Activated naive CD8-positive, alpha-beta T cell treated with anti-CD3 and anti-CD28 coated beads for 36 hours (primary cell): Measurements from ENCODE around the gene GPR183. TPM values are rescaled to one million over a fixed set of nuclear protein-coding genes. Genes with fewer than 3 reads are reported as not detected.
A peak's percentile ranks its signal among the peaks of the same experiment; 100 is the strongest.

ENCODE experiments used
- DNase-seq: peaks from one replicate; pipeline ENCODE4 v3.0.0; 2021
- H3K27ac Mint-ChIP-seq: one replicate; pipeline ENCODE4 v1.8.0; 2022; ENCODE audit warnings: mild to moderate bottlenecking, moderate library complexity, mixed read lengths
- H3K27me3 Mint-ChIP-seq: one replicate; pipeline ENCODE4 v1.8.0; 2022; ENCODE audit warnings: mild to moderate bottlenecking, mixed read lengths
- H3K36me3 Mint-ChIP-seq: one replicate; pipeline ENCODE4 v1.8.0; 2021; ENCODE audit warnings: mild to moderate bottlenecking, mixed read lengths
- H3K4me1 Mint-ChIP-seq: one replicate; pipeline ENCODE4 v1.8.0; 2021; ENCODE audit warnings: mixed read lengths
- H3K4me3 Mint-ChIP-seq: one replicate; pipeline ENCODE4 v1.8.0; 2022; ENCODE audit warnings: mild to moderate bottlenecking, moderate library complexity, mixed read lengths
- H3K9me3 Mint-ChIP-seq: one replicate; pipeline ENCODE4 v1.8.0; 2022; ENCODE audit warnings: mixed read lengths
- total RNA-seq, 2 experiments: library from RNA; stranded (reverse); gene quantifications; one replicate each; pipeline ENCODE4 v1.2.3, GENCODE V29; 2021

The GPR183 gene
- total RNA-seq, 2 experiments from 2014 or later = 4.3 to 4.5 TPM

DNA sequence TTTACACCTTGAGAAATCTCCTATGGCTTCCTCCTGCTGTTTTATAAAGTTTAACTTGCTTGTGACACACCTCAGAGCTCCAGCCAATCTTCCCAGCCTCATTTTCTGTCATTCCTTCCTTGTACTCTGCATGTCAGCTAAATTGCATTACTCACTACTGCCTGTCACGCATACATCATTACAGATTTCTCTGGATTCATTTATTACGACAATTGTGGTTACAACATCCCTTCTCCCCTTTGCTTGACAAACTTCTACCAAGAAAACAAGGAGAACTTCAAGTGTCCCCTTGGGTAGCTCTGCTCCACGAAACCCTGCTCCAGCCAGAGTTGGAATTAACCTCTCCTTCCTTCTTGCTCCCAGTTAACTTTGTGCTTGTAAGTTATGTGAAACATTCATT is 27.0 kb downstream of the GPR183 start:
- Mint-ChIP-seq H3K36me3 (peaks cover 46% of the 10 kb centered on the region), H3K4me1 (peaks cover 83% of the 10 kb centered on the region), H3K4me3 (no peak overlapping the region), H3K27me3 (no peaks in the 10 kb centered on the region), H3K27ac (peak overlapping the region; percentile 21), H3K9me3 (no peaks in the 10 kb centered on the region)
- DNase-seq = no peak

DNA sequence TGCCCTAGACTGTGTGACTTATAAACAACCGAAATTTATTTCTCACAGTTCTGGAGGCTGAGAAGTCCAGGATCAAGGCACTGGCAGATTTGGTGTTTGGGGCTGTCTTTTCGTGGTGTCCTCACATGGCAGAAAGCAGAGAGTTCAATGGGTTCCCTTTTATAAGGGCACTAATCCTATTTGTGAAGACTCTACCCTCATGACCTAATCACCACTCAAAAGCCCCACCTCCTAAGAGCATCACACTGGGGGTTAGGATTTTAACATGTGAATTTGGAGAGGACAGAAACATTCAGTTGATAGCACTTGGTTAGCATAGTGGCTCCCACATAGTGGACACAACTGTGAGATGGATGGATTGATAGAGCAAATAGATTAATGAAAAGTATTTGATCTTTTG is 27.6 kb downstream of the GPR183 start:
- no peak for DNase-seq
- Mint-ChIP-seq H3K4me3 (no peak overlapping the region), H3K27me3 (no peaks in the 10 kb centered on the region), H3K36me3 (peaks cover 51% of the 10 kb centered on the region), H3K27ac (no peak overlapping the region), H3K4me1 (peaks cover 84% of the 10 kb centered on the region), H3K9me3 (peaks cover 4% of the 10 kb centered on the region)

DNA sequence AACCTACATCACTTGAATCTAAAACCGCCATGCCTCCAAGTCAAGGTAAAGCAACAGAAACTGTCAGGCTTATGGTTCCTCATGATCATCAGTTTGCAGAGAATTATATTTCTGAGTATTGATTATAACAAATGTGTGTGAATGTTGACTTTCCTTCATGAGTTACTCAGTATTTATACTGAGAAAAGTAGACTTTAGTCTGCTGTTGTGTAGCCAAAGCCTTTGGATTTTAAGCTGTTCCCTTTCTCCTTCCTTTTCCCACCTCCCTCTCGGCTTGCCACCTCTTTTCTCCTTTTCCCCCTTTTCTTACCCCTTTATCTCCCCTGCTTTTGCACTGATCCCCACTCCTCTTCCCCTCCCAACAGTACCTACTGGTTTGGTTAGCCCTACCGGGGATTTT is 28.4 kb downstream of the GPR183 start:
- H3K36me3 Mint-ChIP-seq = peaks cover 53% of the 10 kb centered on the region

DNA sequence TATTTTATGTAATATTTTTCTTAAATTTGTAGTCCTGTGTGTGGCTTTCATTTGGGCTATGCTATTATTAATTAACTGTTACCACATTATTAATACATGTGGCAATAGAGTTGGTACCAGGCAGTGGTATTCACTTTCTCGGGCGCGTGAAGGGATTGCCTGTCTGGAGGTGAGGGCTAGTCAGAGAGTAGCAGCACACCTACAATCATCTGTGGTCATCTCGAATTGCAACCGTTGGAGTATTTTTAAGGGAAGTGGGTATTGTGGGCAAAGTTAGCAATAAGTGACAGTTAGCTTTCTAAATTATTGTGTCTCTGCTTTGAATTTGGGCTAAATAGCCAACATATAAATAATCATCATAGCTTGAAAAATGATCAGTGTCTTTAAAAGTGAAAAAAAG is 29.0 kb downstream of the GPR183 start:
- H3K27me3 Mint-ChIP-seq = no peaks in the 10 kb centered on the region
- no peak overlapping the region for H3K27ac Mint-ChIP-seq
- H3K36me3 Mint-ChIP-seq = peaks cover 58% of the 10 kb centered on the region
- H3K4me1 Mint-ChIP-seq = peaks cover 85% of the 10 kb centered on the region
- H3K4me3 Mint-ChIP-seq = no peak overlapping the region
- peaks cover 7% of the 10 kb centered on the region for H3K9me3 Mint-ChIP-seq
- no peak for DNase-seq

More for the DNA sequence above, 28.4 kb downstream of the GPR183 start:
- Mint-ChIP-seq H3K4me1 (peaks cover 83% of the 10 kb centered on the region), H3K27ac (no peak overlapping the region), H3K4me3 (no peak overlapping the region), H3K9me3 (peaks cover 4% of the 10 kb centered on the region), H3K27me3 (no peaks in the 10 kb centered on the region)
- no peak for DNase-seq

DNA sequence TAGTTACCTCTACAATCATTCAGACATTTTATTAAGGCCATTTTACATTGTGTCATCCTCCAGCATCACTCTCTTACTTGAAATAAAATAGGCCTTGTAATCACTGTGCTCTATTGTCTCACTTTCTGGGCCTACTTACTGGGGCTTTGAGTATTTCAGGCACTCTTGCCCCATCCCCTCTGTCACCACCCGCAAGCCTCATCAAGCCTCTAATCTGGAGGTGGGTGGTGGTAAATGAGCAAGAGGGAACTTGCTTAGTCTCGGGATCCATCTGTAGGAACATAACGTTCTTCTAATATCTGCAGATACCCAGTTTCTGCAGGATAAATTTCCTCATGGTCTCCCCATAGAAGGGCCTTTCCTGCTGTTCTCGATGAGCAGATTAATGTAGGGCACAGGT is 29.6 kb downstream of the GPR183 start:
- Mint-ChIP-seq H3K4me1 (peaks cover 84% of the 10 kb centered on the region), H3K27ac (no peak overlapping the region), H3K36me3 (peaks cover 63% of the 10 kb centered on the region), H3K4me3 (no peak overlapping the region), H3K27me3 (no peaks in the 10 kb centered on the region), H3K9me3 (peaks cover 11% of the 10 kb centered on the region)
- DNase-seq = no peak

DNA sequence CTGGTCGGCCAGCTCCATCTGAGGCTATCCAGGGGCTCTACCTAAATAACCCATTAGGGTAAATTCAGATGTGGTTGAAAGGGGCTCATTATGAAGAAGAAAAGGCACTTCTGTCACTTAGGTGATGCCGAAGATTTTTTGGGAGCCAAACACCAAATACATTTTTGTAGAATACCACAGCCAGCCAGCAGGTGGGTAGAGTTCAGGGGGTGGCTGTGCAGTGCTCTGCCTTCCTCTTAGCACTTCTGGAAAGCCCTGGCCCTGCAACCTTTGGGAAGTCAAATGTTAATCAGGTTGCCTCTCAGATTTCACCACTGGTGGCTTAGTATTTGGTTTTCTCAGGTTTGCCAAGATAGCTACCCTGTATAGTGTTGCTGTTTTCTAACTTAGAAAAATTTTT is 30.5 kb downstream of the GPR183 start:
- H3K36me3 Mint-ChIP-seq = peaks cover 72% of the 10 kb centered on the region

DNA sequence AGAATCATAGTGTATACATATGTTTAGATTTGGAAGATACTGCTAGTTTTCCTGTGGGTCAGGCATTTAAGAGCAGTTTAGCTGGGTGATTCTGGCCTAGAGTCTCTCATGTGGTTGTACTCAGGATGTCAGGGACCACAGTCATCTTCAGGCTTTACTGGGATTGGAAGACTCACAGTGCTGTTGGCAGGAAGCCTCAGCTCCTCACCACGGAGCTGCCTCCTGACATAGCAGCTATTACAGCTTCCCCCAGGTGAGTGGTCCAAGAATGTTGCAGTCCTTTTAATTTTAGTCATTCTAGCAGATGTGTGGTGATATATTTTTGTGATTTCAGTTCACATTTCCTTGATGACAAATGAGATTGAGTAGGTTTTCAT is 32.1 kb downstream of the GPR183 start:
- H3K9me3 Mint-ChIP-seq = peaks cover 14% of the 10 kb centered on the region
- peak overlapping the region; percentile 67 for H3K27ac Mint-ChIP-seq
- no peaks in the 10 kb centered on the region for H3K27me3 Mint-ChIP-seq
- peak; percentile 36 for DNase-seq
- H3K36me3 Mint-ChIP-seq = peaks cover 70% of the 10 kb centered on the region
- no peak overlapping the region for H3K4me3 Mint-ChIP-seq
- H3K4me1 Mint-ChIP-seq = peaks cover 82% of the 10 kb centered on the region

More for the DNA sequence above, 30.5 kb downstream of the GPR183 start:
- Mint-ChIP-seq H3K4me3 (no peak overlapping the region), H3K4me1 (peaks cover 81% of the 10 kb centered on the region), H3K9me3 (peaks cover 12% of the 10 kb centered on the region), H3K27ac (no peak overlapping the region), H3K27me3 (no peaks in the 10 kb centered on the region)
- no peak for DNase-seq

DNA sequence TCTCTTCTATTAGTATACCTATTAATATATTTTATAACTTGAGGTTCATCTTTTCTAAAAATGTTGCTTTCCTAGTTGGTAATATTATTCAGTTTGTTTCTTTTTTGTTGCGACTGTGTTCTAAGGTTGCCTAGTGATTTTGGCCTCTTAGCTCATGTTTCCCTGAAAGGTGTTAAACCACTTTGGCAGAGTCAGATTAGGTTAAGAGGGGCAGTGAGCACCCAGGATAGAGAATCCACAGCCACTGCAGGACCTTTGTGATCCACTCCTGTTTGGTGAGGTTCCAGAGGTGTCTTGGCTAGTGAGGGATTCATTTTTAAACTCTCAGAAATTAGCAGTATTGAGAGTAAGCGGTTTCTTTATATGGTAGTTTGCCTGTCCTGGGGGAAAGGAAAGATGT is 34.1 kb downstream of the GPR183 start:
- H3K4me1 Mint-ChIP-seq = peaks cover 73% of the 10 kb centered on the region
- H3K27me3 Mint-ChIP-seq = no peaks in the 10 kb centered on the region
- peaks cover 59% of the 10 kb centered on the region for H3K36me3 Mint-ChIP-seq
- no peak overlapping the region for H3K4me3 Mint-ChIP-seq
- peak overlapping the region; percentile 60 for H3K27ac Mint-ChIP-seq
- H3K9me3 Mint-ChIP-seq = peaks cover 14% of the 10 kb centered on the region
- DNase-seq = no peak

DNA sequence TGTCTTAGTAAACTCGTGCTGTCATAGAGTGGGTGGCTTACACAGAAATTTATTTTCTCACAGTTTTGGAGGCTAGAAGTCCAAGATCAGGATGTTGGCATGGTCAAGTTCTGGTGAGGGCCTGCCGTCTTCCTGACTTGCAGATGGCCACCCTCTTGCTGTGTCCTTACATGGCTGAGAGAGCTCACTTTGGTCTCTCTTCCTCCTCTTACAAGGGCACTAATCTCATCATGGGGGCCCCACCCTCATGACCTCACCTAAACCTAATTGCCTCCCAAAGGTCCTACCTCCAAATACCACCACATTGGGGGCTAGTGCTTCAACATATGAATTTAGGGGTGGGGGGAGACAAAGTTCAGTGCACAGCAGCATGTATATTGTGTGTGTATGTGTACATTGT is 34.7 kb downstream of the GPR183 start:
- Mint-ChIP-seq H3K4me1 (peaks cover 68% of the 10 kb centered on the region), H3K4me3 (no peak overlapping the region), H3K36me3 (peaks cover 55% of the 10 kb centered on the region), H3K27ac (peak overlapping the region; percentile 67), H3K27me3 (no peaks in the 10 kb centered on the region), H3K9me3 (peaks cover 14% of the 10 kb centered on the region)
- DNase-seq = no peak

DNA sequence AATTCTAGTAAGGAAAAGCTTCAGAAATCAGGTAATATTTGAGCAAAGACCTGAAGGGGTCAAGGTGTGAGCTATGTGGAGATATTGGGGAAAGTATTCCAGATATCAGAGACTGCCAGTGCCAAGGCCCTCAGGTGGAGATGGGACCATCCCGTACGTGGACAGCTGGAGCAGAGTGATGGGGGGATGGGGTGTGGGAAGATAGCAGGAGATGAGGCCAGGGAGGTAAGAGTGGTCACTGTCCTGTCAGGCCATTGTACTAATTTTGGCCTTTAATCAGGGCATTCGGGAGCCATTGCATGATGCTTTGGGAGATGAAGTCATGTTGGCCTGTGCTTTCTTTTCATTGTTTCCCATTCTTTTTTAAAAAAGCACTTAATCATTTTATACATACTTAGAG is 36.0 kb downstream of the GPR183 start:
- H3K4me1 Mint-ChIP-seq = peaks cover 64% of the 10 kb centered on the region
- no peaks in the 10 kb centered on the region for H3K27me3 Mint-ChIP-seq
- H3K27ac Mint-ChIP-seq = peak overlapping the region; percentile 67
- H3K4me3 Mint-ChIP-seq = no peak overlapping the region
- no peak for DNase-seq
- H3K9me3 Mint-ChIP-seq = peaks cover 14% of the 10 kb centered on the region
- H3K36me3 Mint-ChIP-seq = peaks cover 49% of the 10 kb centered on the region

DNA sequence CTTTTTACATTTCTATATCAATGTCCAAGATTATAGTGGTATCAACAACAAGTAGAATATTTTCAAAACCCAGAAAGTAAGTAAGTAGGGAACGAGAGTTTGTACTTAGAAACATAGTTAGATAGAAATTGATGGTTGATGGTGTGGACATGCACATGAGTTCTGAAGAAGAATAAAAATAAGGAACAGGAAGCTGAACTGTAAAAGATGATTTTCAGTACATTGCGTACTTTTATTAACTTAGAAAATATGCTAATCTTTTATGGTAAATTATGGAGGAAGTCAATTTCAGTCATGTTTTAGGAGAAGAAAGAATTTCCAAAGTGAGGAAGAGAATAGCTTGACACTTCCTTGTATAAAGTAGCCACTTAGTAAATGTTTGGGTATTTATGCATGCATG is 36.7 kb downstream of the GPR183 start:
- Mint-ChIP-seq H3K27ac (peak overlapping the region; percentile 75), H3K36me3 (peaks cover 44% of the 10 kb centered on the region), H3K27me3 (no peaks in the 10 kb centered on the region), H3K4me3 (no peak overlapping the region), H3K4me1 (peaks cover 60% of the 10 kb centered on the region), H3K9me3 (peaks cover 14% of the 10 kb centered on the region)
- no peak for DNase-seq

DNA sequence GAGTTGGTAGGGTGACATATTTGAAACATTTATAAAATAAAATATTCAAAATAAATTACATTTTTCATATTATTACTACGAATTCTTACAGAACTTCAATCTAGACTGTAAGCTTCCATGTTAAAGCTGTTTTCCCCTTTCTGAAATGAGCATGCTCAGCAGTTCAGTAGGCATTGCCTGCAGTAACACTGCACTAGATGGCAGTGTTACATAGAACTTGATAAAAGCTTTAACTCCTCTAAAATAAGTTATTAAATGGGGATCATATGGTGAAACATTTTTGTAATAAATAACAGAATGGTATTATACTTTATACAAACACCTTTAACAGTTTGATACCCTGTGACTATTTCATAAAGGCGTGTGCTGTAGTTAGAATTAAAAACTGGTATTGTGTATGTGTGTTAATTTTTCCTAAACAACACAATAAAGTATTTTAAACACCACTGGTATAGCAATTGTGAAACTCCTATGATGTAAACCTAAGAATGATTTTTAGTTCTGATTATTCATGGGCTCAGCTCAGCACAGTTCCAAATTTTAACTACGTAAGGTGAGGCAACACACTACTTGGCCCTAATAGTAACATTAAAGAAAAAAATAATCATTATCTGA is 37.5 kb downstream of the GPR183 start:
- Mint-ChIP-seq H3K27me3 (no peaks in the 10 kb centered on the region), H3K27ac (peak overlapping the region; percentile 20), H3K4me3 (no peak overlapping the region), H3K4me1 (peaks cover 61% of the 10 kb centered on the region), H3K9me3 (peaks cover 11% of the 10 kb centered on the region), H3K36me3 (peaks cover 41% of the 10 kb centered on the region)
- no peak for DNase-seq

DNA sequence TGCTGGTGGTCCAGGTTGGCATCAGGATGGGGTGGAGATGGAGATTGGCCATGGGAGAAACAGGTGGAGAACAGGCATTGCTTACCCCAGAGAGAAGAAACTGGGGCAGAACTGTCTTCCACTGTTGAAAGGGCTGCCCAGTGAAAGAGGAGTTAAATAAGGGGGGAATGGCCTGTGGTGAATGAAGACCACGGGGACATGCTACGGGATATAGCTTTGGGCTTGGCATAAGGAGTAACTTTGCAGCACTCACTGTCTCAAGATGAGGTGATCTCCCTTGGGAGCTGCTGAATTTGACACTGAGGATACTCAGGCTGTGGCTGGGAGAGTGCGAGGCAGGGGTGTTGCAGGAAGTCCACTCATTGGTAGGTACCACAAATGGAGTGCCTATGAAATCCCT is 38.4 kb downstream of the GPR183 start:
- Mint-ChIP-seq H3K9me3 (peaks cover 11% of the 10 kb centered on the region), H3K27me3 (no peaks in the 10 kb centered on the region), H3K27ac (peak overlapping the region; percentile 26), H3K4me1 (peaks cover 63% of the 10 kb centered on the region), H3K4me3 (no peak overlapping the region), H3K36me3 (peaks cover 34% of the 10 kb centered on the region)
- no peak for DNase-seq

DNA sequence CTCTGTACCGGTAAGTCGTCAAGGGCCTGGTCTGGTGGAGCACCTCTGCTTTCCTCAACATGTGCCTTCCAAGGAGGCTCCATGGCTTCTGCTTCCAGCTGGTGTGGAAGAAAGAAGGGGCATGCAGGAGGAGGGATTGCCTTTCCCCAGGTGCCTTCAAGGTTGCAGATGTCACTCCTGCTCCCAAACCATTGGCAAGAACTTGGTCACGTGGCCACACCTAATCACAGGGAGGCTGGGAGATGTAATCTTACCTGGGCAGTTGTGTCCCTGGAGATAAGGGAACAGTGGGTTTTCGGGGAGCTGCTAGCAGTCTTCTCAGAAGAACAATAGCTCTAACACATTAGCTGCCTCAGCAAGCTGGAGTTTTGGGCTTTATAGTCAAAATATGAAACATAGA is 39.3 kb downstream of the GPR183 start:
- Mint-ChIP-seq H3K27ac (no peak overlapping the region), H3K27me3 (no peaks in the 10 kb centered on the region), H3K4me1 (peaks cover 64% of the 10 kb centered on the region), H3K9me3 (peaks cover 5% of the 10 kb centered on the region), H3K36me3 (peaks cover 26% of the 10 kb centered on the region), H3K4me3 (no peak overlapping the region)
- DNase-seq = no peak

DNA sequence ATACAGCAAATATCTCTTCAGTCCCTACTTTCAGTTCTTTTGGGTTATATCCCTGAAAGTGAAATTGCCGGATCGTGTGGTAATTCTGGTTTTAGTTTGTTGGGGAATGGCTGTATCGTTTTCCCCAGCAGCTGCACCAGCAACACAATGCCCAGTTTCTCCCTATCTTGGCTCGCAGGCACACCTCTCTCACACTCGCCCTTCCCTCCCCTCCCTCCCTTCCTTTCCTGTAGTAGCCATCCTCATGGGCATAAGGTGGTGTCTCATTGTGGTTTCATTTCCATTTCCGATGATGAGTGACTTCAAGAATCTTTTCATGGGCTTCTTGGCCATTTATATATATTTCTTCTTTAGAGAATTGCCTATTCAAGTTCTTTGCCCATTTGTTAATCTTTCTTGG is 40.4 kb downstream of the GPR183 start:
- no peak for DNase-seq
- Mint-ChIP-seq H3K4me3 (no peak overlapping the region), H3K4me1 (peaks cover 60% of the 10 kb centered on the region), H3K36me3 (peaks cover 16% of the 10 kb centered on the region), H3K27me3 (no peaks in the 10 kb centered on the region), H3K27ac (no peak overlapping the region), H3K9me3 (peaks cover 3% of the 10 kb centered on the region)

DNA sequence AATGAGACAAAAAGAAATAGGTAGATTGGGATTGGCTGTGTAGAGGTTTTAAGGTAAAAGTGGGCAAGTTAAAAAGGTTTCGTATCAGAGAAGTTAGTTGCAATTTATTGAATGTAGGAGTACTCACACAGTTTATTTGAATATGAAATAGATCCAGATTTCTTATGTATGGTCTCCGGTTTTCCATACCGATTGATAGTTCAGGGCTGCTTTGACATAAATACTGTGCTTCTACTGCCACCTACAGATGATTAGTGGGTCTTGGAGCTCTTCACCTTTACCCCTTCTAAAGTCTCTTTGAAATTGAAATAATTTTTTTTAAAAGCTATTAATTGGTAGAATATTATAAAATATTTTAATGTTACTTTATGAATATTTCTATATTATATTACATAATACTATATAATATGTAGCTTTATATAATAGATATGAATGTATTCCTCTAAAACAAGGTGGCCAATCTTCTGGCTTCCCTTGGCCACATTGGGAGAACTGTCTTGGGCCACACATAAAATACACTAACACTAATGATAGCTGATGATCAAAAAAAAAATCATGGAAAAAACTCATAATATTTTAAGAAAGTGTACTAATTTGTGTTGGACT is 41.3 kb downstream of the GPR183 start:
- no peak for DNase-seq
- Mint-ChIP-seq H3K27me3 (no peaks in the 10 kb centered on the region), H3K9me3 (no peaks in the 10 kb centered on the region), H3K36me3 (peaks cover 11% of the 10 kb centered on the region), H3K4me3 (no peak overlapping the region), H3K4me1 (peaks cover 60% of the 10 kb centered on the region), H3K27ac (peak overlapping the region; percentile 88)
